Transverse colon (tissue), 4 donors: Measurements from ENCODE around the gene IGLL1.

ENCODE experiments used
- EP300 ChIP-seq: sonication (generic); formaldehyde crosslinking; IDR thresholded peaks from one replicate; pipeline ENCODE4 v1.6.1; 2017; ENCODE audit warnings: antibody characterized with exemption, low read depth
- POLR2A ChIP-seq: fragments of 450-650 bp; IDR thresholded peaks from one replicate; pipeline ENCODE4 v1.6.1; 2016; ENCODE audit warnings: antibody characterized with exemption, mild to moderate bottlenecking, moderate library complexity
- POLR2AphosphoS5 ChIP-seq, 3 donors: sonication (generic); formaldehyde crosslinking; IDR thresholded peaks; one replicate each; pipeline ENCODE4 v1.6.1; 2016; ENCODE audit warnings: antibody characterized with exemption in 3 of 3
- TF ChIP-seq, protein P1 (sequence below), 5 experiments: fragments of 200-600 bp in 3 of 5; fragments of 450-650 bp in 2 of 5; sonication (generic) in 3 of 5; IDR thresholded peaks; 1 replicate in 2 of 5; 2 replicates in 3 of 5; pipeline ENCODE4 v1.5.1; 2016 to 2017; ENCODE audit warnings: antibody characterized with exemption in 5 of 5, inconsistent platforms in 3 of 5, mild to moderate bottlenecking in 2 of 5, moderate library complexity in 1 of 5

DNA sequence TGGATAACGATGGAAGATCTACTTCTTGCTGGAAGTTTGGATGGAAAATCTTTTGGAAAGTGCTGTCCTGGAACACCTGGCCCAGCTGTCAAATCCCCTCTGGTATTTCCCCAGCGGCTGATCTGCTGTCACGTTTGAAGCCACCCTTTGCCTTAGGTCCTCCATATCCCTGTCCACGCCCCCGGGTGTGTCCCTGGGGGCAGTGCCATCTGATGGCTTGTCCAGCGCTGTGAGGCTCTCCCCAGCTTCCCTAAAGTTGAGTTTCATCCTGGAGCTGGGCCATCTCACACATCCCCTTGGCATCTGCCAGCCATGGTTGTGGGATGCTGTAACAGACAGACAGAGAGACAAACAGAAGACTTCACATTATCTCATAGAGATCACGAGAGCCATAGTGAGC, 3.1 kb upstream of the IGLL1 start:
- TF ChIP-seq, protein P1, sequence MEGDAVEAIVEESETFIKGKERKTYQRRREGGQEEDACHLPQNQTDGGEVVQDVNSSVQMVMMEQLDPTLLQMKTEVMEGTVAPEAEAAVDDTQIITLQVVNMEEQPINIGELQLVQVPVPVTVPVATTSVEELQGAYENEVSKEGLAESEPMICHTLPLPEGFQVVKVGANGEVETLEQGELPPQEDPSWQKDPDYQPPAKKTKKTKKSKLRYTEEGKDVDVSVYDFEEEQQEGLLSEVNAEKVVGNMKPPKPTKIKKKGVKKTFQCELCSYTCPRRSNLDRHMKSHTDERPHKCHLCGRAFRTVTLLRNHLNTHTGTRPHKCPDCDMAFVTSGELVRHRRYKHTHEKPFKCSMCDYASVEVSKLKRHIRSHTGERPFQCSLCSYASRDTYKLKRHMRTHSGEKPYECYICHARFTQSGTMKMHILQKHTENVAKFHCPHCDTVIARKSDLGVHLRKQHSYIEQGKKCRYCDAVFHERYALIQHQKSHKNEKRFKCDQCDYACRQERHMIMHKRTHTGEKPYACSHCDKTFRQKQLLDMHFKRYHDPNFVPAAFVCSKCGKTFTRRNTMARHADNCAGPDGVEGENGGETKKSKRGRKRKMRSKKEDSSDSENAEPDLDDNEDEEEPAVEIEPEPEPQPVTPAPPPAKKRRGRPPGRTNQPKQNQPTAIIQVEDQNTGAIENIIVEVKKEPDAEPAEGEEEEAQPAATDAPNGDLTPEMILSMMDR (IDR thresholded peaks at IDR 0.05): no peak
- TF ChIP-seq POLR2AphosphoS5 (IDR thresholded peaks at IDR 0.05) (no peak), POLR2A (no peak), EP300 (no peak)
